A549 (cell line): ENCODE data around the gene SRD5A3. TPM values are rescaled to one million over a fixed set of nuclear protein-coding genes. Genes with fewer than 3 reads are reported as not detected.

ENCODE experiments used
- ATAC-seq, 2 experiments: fragments of 200-7000 bp in 1 of 2; fragments of >200 bp in 1 of 2; cut with Nextera tagmentation in 1 of 2; cut with Tn5 transposase in 1 of 2; 3 replicates each; pipeline versions ENCODE4 v1.8.0 to v1.9.1; 2018 to 2020; ENCODE audit warnings: mild to moderate bottlenecking in 1 of 2, moderate library complexity in 1 of 2
- CTCF ChIA-PET: fragments of 300-600 bp; sonication (Branson Sonifier 250); formaldehyde crosslinking; extraction: SDS; loops from one replicate; lab custom pipeline; 2021; ENCODE audit warnings: antibody characterized with exemption, inconsistent platforms; lab: Yijun Ruan, JAX
- POLR2A ChIA-PET: fragments of 350-600 bp; formaldehyde crosslinking; extraction: SDS; loops from one replicate; lab custom pipeline; 2021; ENCODE audit warnings: antibody characterized with exemption, inconsistent platforms; lab: Yijun Ruan, JAX
- DNase-seq, 2 experiments: peaks; one replicate each; pipeline versions ENCODE4 v3.0.0 to v3.0.0-alpha.2; 2011 to 2016; ENCODE audit warnings: low read depth in 1 of 2, low spot score in 1 of 2
- FAIRE-seq: peaks from 2 replicates; lab custom pipeline; 2011; peaks lifted over from hg19 to GRCh38; lab: Jason Lieb, UNC
- H3K27ac ChIP-seq, 2 experiments: fragments of >200 bp; sonication (Bioruptor Twin); formaldehyde crosslinking; 3 replicates each; pipeline ENCODE4 v1.5.1; 2016 to 2017
- H3K4me1 ChIP-seq: fragments of >200 bp; sonication (Bioruptor Twin); formaldehyde crosslinking; 3 replicates; pipeline ENCODE4 v1.6.1; 2016
- H3K4me2 ChIP-seq: fragments of >200 bp; sonication (Bioruptor Twin); formaldehyde crosslinking; 3 replicates; pipeline ENCODE4 v1.6.1; 2016
- H3K4me3 ChIP-seq: fragments of >200 bp; sonication (Bioruptor Twin); formaldehyde crosslinking; 3 replicates; pipeline ENCODE4 v1.5.1; 2016
- H3K9me3 ChIP-seq: fragments of >200 bp; sonication (Bioruptor Twin); formaldehyde crosslinking; 3 replicates; pipeline ENCODE4 v1.6.1; 2016
- BCL3 ChIP-seq: fragments of >200 bp; sonication (Bioruptor Twin); formaldehyde crosslinking; IDR thresholded peaks from 3 replicates; pipeline ENCODE4 v1.6.1; 2016
- BHLHE40 ChIP-seq: IDR thresholded peaks from 2 replicates; pipeline ENCODE4 v1.6.1; 2012; ENCODE audit warnings: low read depth, low read length, inconsistent platforms
- CBX8 ChIP-seq: fragments of 200-600 bp; sonication (generic); IDR thresholded peaks from 2 replicates; pipeline ENCODE4 v1.6.1; 2016
- CHD2 ChIP-seq: fragments of 150-350 bp; IDR thresholded peaks from 2 replicates; pipeline ENCODE4 v1.6.1; 2014; ENCODE audit warnings: low read length; ENCODE audit not compliant: partially characterized antibody
- CHD4 ChIP-seq: fragments of 200-600 bp; sonication (generic); IDR thresholded peaks from 2 replicates; pipeline ENCODE4 v1.6.1; 2016; ENCODE audit warnings: antibody characterized with exemption, mild to moderate bottlenecking, borderline replicate concordance
- E2F6 ChIP-seq: IDR thresholded peaks from 2 replicates; pipeline ENCODE4 v1.6.1; 2012; ENCODE audit warnings: low read depth, borderline replicate concordance
- EHF ChIP-seq: fragments of 250-450 bp; sonication (Bioruptor Pico); IDR thresholded peaks from 2 replicates; pipeline ENCODE4 v1.5.0; 2020; ENCODE audit warnings: mild to moderate bottlenecking
- ELK1 ChIP-seq: fragments of 150-350 bp; IDR thresholded peaks from 2 replicates; pipeline ENCODE4 v1.6.1; 2014; ENCODE audit warnings: low read depth, mild to moderate bottlenecking, low read length
- ESRRA ChIP-seq: fragments of 150-350 bp; IDR thresholded peaks from 2 replicates; pipeline ENCODE4 v1.6.1; 2014; ENCODE audit warnings: mild to moderate bottlenecking, low read length, borderline replicate concordance
- HOXB13 ChIP-seq: fragments of 250-450 bp; sonication (Bioruptor Pico); IDR thresholded peaks from 2 replicates; pipeline ENCODE4 v1.5.0; 2020; ENCODE audit warnings: low read depth, mild to moderate bottlenecking, moderate library complexity
- HOXB5 ChIP-seq: fragments of 250-450 bp; sonication (Bioruptor Pico); IDR thresholded peaks from 2 replicates; pipeline ENCODE4 v1.5.0; 2020; ENCODE audit warnings: mild to moderate bottlenecking, moderate library complexity
- JUN ChIP-seq, 2 experiments: fragments of >200 bp; sonication (Bioruptor Twin); formaldehyde crosslinking; IDR thresholded peaks; 2 replicates in 1 of 2; 3 replicates in 1 of 2; pipeline ENCODE4 v1.6.1; 2016 to 2017
- KDM1A ChIP-seq: fragments of 200-600 bp; sonication (generic); IDR thresholded peaks from 2 replicates; pipeline ENCODE4 v1.6.1; 2016; ENCODE audit warnings: low read depth, mild to moderate bottlenecking
- MAX ChIP-seq: IDR thresholded peaks from 2 replicates; pipeline ENCODE4 v1.6.1; 2012
- NFE2L2 ChIP-seq: fragments of 150-350 bp; conservative IDR thresholded peaks from 2 replicates; pipeline ENCODE4 v1.6.1; 2014; ENCODE audit warnings: low read length
- PBX3 ChIP-seq: IDR thresholded peaks from 2 replicates; pipeline ENCODE4 v1.6.1; 2012
- PHF8 ChIP-seq: fragments of 200-600 bp; sonication (generic); IDR thresholded peaks from 2 replicates; pipeline ENCODE4 v1.6.1; 2016; ENCODE audit warnings: low read depth, mild to moderate bottlenecking, antibody characterized with exemption, moderate library complexity, borderline replicate concordance
- POLR2A ChIP-seq: IDR thresholded peaks from 2 replicates; pipeline ENCODE4 v1.6.1; 2012; ENCODE audit warnings: mild to moderate bottlenecking, low read length
- RARB ChIP-seq: fragments of 250-450 bp; sonication (Bioruptor Pico); IDR thresholded peaks from 2 replicates; pipeline ENCODE4 v1.8.0; 2021; ENCODE audit warnings: mild to moderate bottlenecking, moderate library complexity
- RNF2 ChIP-seq: fragments of 200-600 bp; sonication (generic); IDR thresholded peaks from 2 replicates; pipeline ENCODE4 v1.6.1; 2016; ENCODE audit warnings: low read depth, mild to moderate bottlenecking, antibody characterized with exemption, moderate library complexity, borderline replicate concordance
- SMC3 ChIP-seq: fragments of >200 bp; sonication (Bioruptor Twin); formaldehyde crosslinking; IDR thresholded peaks from 3 replicates; pipeline ENCODE4 v1.6.1; 2018; ENCODE audit warnings: inconsistent platforms
- TP53 ChIP-seq: fragments of 250-450 bp; sonication (Bioruptor Pico); IDR thresholded peaks from 2 replicates; pipeline ENCODE4 v1.5.0; 2021; ENCODE audit warnings: mild to moderate bottlenecking, moderate library complexity
- USF2 ChIP-seq: fragments of 450-650 bp; IDR thresholded peaks from 2 replicates; pipeline ENCODE4 v1.6.1; 2014; ENCODE audit warnings: antibody characterized with exemption
- ZFP36 ChIP-seq: fragments of 450-650 bp; IDR thresholded peaks from 2 replicates; pipeline ENCODE4 v1.6.1; 2014; ENCODE audit warnings: borderline replicate concordance; ENCODE audit not compliant: partially characterized antibody
- WGBS: methylation state at CpG from one replicate; pipeline ENCODE4 v1.1.6; 2017; ENCODE audit errors: missing lambda C conversion rate; 5-methylcytosine and 5-hydroxymethylcytosine counted together
- polyA plus RNA-seq, 4 experiments: library from polyadenylated mRNA; depleted of rRNA in 3 of 4; stranded (reverse); fragments of >200 nt; fragmentation: RNase III in 1 of 4; extraction: RNeasy Plus Mini Kit Qiagen cat#74134 plus additional on column Dnase treatment in 1 of 4; gene quantifications; 2 replicates in 3 of 4; 3 replicates in 1 of 4; pipeline ENCODE4 v1.2.3, GENCODE V29; 2011 to 2017

SRD5A3 gene
- polyA plus RNA-seq, 2 of the 4 experiments (the other 2 are of a cell fraction) = 5.9 to 11.1 TPM

- CTCF ChIA-PET = interaction anchor here (0.8 to 1.5 kb wide), 8 partner anchors 10 to 50 kb away, joined by 3 to 6 read pairs (median 3); partner anchors contain the start of gene SRD5A3
- Histone ChIP-seq H3K4me2 (peak within 1 kb of the TSS; percentile 91), H3K9me3 (no peaks in the 10 kb centered on the region), H3K4me3 (peak within 1 kb of the TSS; percentile 99), H3K4me1 (peaks cover 16% of the 10 kb centered on the region; the same call in 2 of the 3 replicates), H3K27ac (peak within 1 kb of the TSS; percentile 98 to 99)
- FAIRE-seq = no peak
- peak; percentile 67 to 90 for DNase-seq
- peak; percentile 97 for ATAC-seq
- POLR2A ChIA-PET = interaction anchor here (0.5 to 2.6 kb wide), 4 partner anchors 9 to 50 kb away, joined by 3 to 11 read pairs (median 4); partner anchors contain the start of gene SRD5A3
- under 1% methylated on average over 19 of the region's 95 CpGs for WGBS
- TF ChIP-seq HOXB5 (CRISPR knock-in tag) = no peak
- TF ChIP-seq CHD4 = no peak
- peak; percentile 82 for TF ChIP-seq POLR2A
- TF ChIP-seq BCL3 = peak; percentile 69; the same call in 2 of the 3 replicates
- peak; percentile 50 to 70; a peak in 2 of 5 replicates for TF ChIP-seq JUN (IDR thresholded peaks at IDR 0.05)
- peak; percentile 71; the same call in 1 of the 2 replicates for TF ChIP-seq ESRRA
- peak; percentile 67; the same call in 1 of the 2 replicates for TF ChIP-seq MAX
- peak; percentile 86 for TF ChIP-seq PHF8
- no peak for TF ChIP-seq KDM1A
- TF ChIP-seq USF2 = no peak
- TF ChIP-seq ZFP36 = no peak
These were observed 49.7 kb downstream of the SRD5A3 start, which contains the start of gene TMEM165 for GRCh38 chr4:55395529-55396307. TMEM165 (plus strand) TSS chr4:55395957; CDS start chr4:55396190, 233 bp downstream.

- 1% methylated on average over 9 of the region's 41 CpGs for WGBS
- ChIA-PET CTCF (interaction anchor here (1.5 kb wide), 1 partner anchor 13 kb away, joined by 4 read pairs; no protein-coding TSS in a partner anchor), POLR2A (interaction anchor here (2.6 kb wide), 1 partner anchor 10 kb away, joined by 11 read pairs; no protein-coding TSS in a partner anchor)
- Histone ChIP-seq H3K4me3 (peak overlapping the region; percentile 99), H3K4me1 (peaks cover 20% of the 10 kb centered on the region; the same call in 2 of the 3 replicates), H3K27ac (peak overlapping the region; percentile 98 to 99), H3K4me2 (peak overlapping the region; percentile 91), H3K9me3 (no peaks in the 10 kb centered on the region)
- DNase-seq = peak in 1 of 2 experiments; percentile 25
- ATAC-seq = peak; percentile 50 to 54
- FAIRE-seq = no peak
- TF ChIP-seq RARB (CRISPR knock-in tag) (no peak), POLR2A (no peak), CHD2 (no peak), CBX8 (no peak), PBX3 (no peak), SMC3 (no peak), TP53 (CRISPR knock-in tag) (no peak)
These were observed 50.5 kb downstream of the SRD5A3 start for GRCh38 chr4:55396308-55397125.

GRCh38 chr4:55397126-55397436 lies 51.0 kb downstream of the SRD5A3 start:
- DNase-seq (no peak), ATAC-seq (no peak), FAIRE-seq (no peak)
- Histone ChIP-seq H3K9me3 (no peaks in the 10 kb centered on the region), H3K4me2 (peak overlapping the region; percentile 91), H3K4me3 (peak overlapping the region; percentile 99), H3K27ac (peak overlapping the region; percentile 98 to 99), H3K4me1 (peaks cover 20% of the 10 kb centered on the region; the same call in 2 of the 3 replicates)
- CTCF ChIA-PET = no interaction called here
- POLR2A ChIA-PET = interaction anchor here (2.6 kb wide), 1 partner anchor 10 kb away, joined by 11 read pairs; no protein-coding TSS in a partner anchor
- 7% methylated on average over 7 of the region's 7 CpGs for WGBS
- TF ChIP-seq EHF = no peak
- TF ChIP-seq CHD4 = no peak
- no peak for TF ChIP-seq NFE2L2
- TF ChIP-seq HOXB13 (CRISPR knock-in tag) = no peak
- no peak for TF ChIP-seq E2F6
- no peak for TF ChIP-seq RNF2
- no peak for TF ChIP-seq BHLHE40
- no peak for TF ChIP-seq ELK1
